Measurements from ENCODE around the gene MOB3B. TPM values are rescaled to one million over a fixed set of nuclear protein-coding genes. Genes with fewer than 3 reads are reported as not detected.

MOB3B gene
- total RNA-seq, 3 donors from 2014 or later (not counting 1 experiment from before 2014, with no cell fraction given) = 0.23 to 0.30 (median 0.28) TPM

GRCh38 chr9:27388150-27388549 is 141.5 kb downstream of the MOB3B start:
- Histone ChIP-seq H3K4me3 (ENCODE audit: low read length) (no peak overlapping the region), H3K27me3 (ENCODE audit: control insufficient read depth, insufficient read depth, low read length) (no peaks in the 10 kb centered on the region), H3K36me3 (ENCODE audit: control insufficient read depth, insufficient read depth, low read length) (no peaks in the 10 kb centered on the region), H3K27ac (ENCODE audit: low read length) (no peak overlapping the region), H3K9me3 (ENCODE audit: control insufficient read depth, insufficient read depth, low read length) (no peaks in the 10 kb centered on the region), H3K4me1 (ENCODE audit: control insufficient read depth, insufficient read depth, low read length) (no peaks in the 10 kb centered on the region)
- ATAC-seq = no peak
- no peak for DNase-seq
- no peaks in the 10 kb centered on the region for H3K9me3 Mint-ChIP-seq
- TF ChIP-seq CTCF (IDR thresholded peaks at IDR 0.05) = no peak
- H3K4me1 Mint-ChIP-seq = no peaks in the 10 kb centered on the region
- no peak overlapping the region for H3K4me3 Mint-ChIP-seq
- intact Hi-C loops (cut with micrococcal nuclease) = no loop called here
- 84% methylated on average over 2 of the region's 2 CpGs for WGBS (ENCODE audit: insufficient coverage)
- no peaks in the 10 kb centered on the region for H3K36me3 Mint-ChIP-seq
- H3K27ac Mint-ChIP-seq = no peak overlapping the region
- no peaks in the 10 kb centered on the region for H3K27me3 Mint-ChIP-seq (ENCODE audit: low read depth in 2 of 2)

DNA sequence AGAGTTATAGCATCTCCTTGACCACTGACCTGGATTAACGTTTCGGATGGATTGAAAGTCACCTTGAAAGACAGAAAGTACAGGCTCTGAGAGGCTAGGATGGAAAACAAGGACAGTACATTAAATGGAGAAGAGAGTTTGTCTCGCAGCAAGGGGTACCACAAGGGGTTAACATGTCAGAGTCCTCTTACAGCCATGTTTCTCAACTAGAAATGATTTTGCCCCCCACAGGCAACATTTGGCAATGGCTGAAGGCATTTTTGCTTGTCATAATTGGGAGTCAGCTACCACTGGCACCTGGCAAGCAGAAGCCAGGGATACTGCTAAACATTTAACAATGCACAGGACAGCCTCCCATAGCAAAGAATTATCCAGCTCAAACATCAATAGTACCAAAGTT is 141.9 kb downstream of the MOB3B start:
- intact Hi-C loops (cut with micrococcal nuclease) = no loop called here
- H3K27ac Mint-ChIP-seq = no peak overlapping the region
- H3K4me1 Mint-ChIP-seq = no peaks in the 10 kb centered on the region
- Histone ChIP-seq H3K36me3 (ENCODE audit: control insufficient read depth, insufficient read depth, low read length) (no peaks in the 10 kb centered on the region), H3K4me3 (ENCODE audit: low read length) (no peak overlapping the region), H3K9me3 (ENCODE audit: control insufficient read depth, insufficient read depth, low read length) (no peaks in the 10 kb centered on the region), H3K27ac (ENCODE audit: low read length) (no peak overlapping the region), H3K27me3 (ENCODE audit: control insufficient read depth, insufficient read depth, low read length) (no peaks in the 10 kb centered on the region), H3K4me1 (ENCODE audit: control insufficient read depth, insufficient read depth, low read length) (no peaks in the 10 kb centered on the region)
- H3K9me3 Mint-ChIP-seq = no peaks in the 10 kb centered on the region
- no peak overlapping the region for H3K4me3 Mint-ChIP-seq
- no peaks in the 10 kb centered on the region for H3K36me3 Mint-ChIP-seq
- no peak for ATAC-seq
- WGBS (ENCODE audit: insufficient coverage) = 93% methylated on average over 3 of the region's 3 CpGs
- H3K27me3 Mint-ChIP-seq (ENCODE audit: low read depth in 2 of 2) = no peaks in the 10 kb centered on the region
- TF ChIP-seq CTCF (IDR thresholded peaks at IDR 0.05) = no peak
- DNase-seq = no peak

- H3K27me3 Mint-ChIP-seq (ENCODE audit: low read depth in 2 of 2) = no peaks in the 10 kb centered on the region
- H3K27me3 ChIP-seq (ENCODE audit: control insufficient read depth, insufficient read depth, low read length) = no peaks in the 10 kb centered on the region
- no peaks in the 10 kb centered on the region for H3K9me3 Mint-ChIP-seq
- no peak overlapping the region for H3K27ac Mint-ChIP-seq
- intact Hi-C loops (cut with micrococcal nuclease) = no loop called here
- no peaks in the 10 kb centered on the region for H3K4me1 ChIP-seq (ENCODE audit: control insufficient read depth, insufficient read depth, low read length)
- no peak overlapping the region for H3K27ac ChIP-seq (ENCODE audit: low read length)
- no peaks in the 10 kb centered on the region for H3K4me1 Mint-ChIP-seq
- ATAC-seq = no peak
- H3K36me3 Mint-ChIP-seq = no peaks in the 10 kb centered on the region
- H3K4me3 ChIP-seq (ENCODE audit: low read length) = no peak overlapping the region
- H3K36me3 ChIP-seq (ENCODE audit: control insufficient read depth, insufficient read depth, low read length) = no peaks in the 10 kb centered on the region
- no peak for DNase-seq
- H3K4me3 Mint-ChIP-seq = no peak overlapping the region
- 89% methylated on average over 4 of the region's 4 CpGs for WGBS (ENCODE audit: insufficient coverage)
- no peaks in the 10 kb centered on the region for H3K9me3 ChIP-seq (ENCODE audit: control insufficient read depth, insufficient read depth, low read length)
- TF ChIP-seq CTCF (IDR thresholded peaks at IDR 0.05) = no peak
Observed at GRCh38 chr9:27386571-27387091, 143.0 kb downstream of the MOB3B start.

DNA sequence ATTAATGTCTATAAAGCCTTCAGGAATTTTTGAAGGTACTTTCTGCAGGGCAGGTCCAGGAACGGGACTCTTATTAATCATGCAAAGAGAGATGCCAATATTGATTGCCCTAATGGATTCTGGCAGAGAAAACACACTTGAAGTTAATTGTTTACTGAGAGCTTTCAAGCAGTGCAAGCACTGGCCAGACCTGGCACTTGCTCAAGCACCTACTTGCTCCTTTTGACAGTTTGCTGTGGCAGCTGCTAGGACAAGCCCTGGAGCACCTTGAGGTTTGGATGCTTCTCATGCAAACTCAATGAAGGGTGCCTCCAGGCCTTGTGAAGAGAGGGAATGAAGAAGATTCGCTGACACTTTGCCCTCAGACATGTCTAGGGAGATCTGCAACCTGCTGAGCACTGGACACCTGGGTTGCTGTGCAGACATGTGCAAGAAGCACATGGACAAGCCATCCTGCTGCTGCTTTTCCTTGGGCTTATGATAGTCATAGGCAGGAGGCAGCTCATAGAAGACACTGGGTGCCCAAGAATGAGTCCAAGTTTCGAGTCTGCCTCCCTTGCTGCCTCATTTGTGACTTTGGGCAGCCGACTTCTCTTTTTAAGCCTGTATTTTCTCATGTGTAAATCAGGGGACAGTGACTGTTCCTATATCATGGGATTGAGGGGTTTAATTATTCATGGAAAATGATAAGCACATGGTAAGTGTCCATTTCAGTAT is 143.8 kb downstream of the MOB3B start:
- Mint-ChIP-seq H3K4me3 (no peak overlapping the region), H3K4me1 (no peaks in the 10 kb centered on the region), H3K36me3 (no peaks in the 10 kb centered on the region), H3K27me3 (ENCODE audit: low read depth in 2 of 2) (no peaks in the 10 kb centered on the region), H3K9me3 (no peaks in the 10 kb centered on the region), H3K27ac (no peak overlapping the region)
- Histone ChIP-seq H3K36me3 (ENCODE audit: control insufficient read depth, insufficient read depth, low read length) (no peaks in the 10 kb centered on the region), H3K27me3 (ENCODE audit: control insufficient read depth, insufficient read depth, low read length) (no peaks in the 10 kb centered on the region), H3K4me3 (ENCODE audit: low read length) (no peak overlapping the region), H3K9me3 (ENCODE audit: control insufficient read depth, insufficient read depth, low read length) (no peaks in the 10 kb centered on the region), H3K4me1 (ENCODE audit: control insufficient read depth, insufficient read depth, low read length) (no peaks in the 10 kb centered on the region), H3K27ac (ENCODE audit: low read length) (no peak overlapping the region)
- TF ChIP-seq CTCF (IDR thresholded peaks at IDR 0.05) = no peak
- ATAC-seq (no peak), DNase-seq (no peak)
- intact Hi-C loops (cut with micrococcal nuclease) = no loop called here
- WGBS (ENCODE audit: insufficient coverage) = 79% methylated on average over 4 of the region's 4 CpGs

Data from natural killer cell (primary cell).